Tibial nerve (tissue), 4 donors: Measurements from ENCODE around the gene SLC25A13.

Experiments used
- CTCF ChIP-seq, 5 experiments: fragments of 200-600 bp in 3 of 5; fragments of 450-650 bp in 2 of 5; sonication (generic) in 3 of 5; IDR thresholded peaks; one replicate each; pipeline ENCODE4 v1.5.1; 2016 to 2019; ENCODE audit warnings: antibody characterized with exemption in 5 of 5, mild to moderate bottlenecking in 3 of 5, moderate library complexity in 2 of 5
- EP300 ChIP-seq, 2 donors: sonication (generic); formaldehyde crosslinking; IDR thresholded peaks; one replicate each; pipeline ENCODE4 v1.6.1; 2017; ENCODE audit warnings: antibody characterized with exemption in 2 of 2, mild to moderate bottlenecking in 1 of 2
- POLR2A ChIP-seq, 2 donors: fragments of 450-650 bp; IDR thresholded peaks; one replicate each; pipeline ENCODE4 v1.6.1; 2017; ENCODE audit warnings: antibody characterized with exemption in 2 of 2, mild to moderate bottlenecking in 2 of 2, moderate library complexity in 2 of 2

- TF ChIP-seq CTCF (IDR thresholded peaks at IDR 0.05) (no peak), POLR2A (IDR thresholded peaks at IDR 0.05) (no peak), EP300 (IDR thresholded peaks at IDR 0.05) (no peak)
Measured at GRCh38 chr7:96085953-96086352, 235.9 kb downstream of the SLC25A13 start.
